ENCODE results near the gene SAXO2.
"Not testable (repeated sequence)": the region's sequence is repeated elsewhere in the genome, so short reads cannot be mapped to it uniquely, and the experiment has no call there.

SAXO2 gene, protein sequence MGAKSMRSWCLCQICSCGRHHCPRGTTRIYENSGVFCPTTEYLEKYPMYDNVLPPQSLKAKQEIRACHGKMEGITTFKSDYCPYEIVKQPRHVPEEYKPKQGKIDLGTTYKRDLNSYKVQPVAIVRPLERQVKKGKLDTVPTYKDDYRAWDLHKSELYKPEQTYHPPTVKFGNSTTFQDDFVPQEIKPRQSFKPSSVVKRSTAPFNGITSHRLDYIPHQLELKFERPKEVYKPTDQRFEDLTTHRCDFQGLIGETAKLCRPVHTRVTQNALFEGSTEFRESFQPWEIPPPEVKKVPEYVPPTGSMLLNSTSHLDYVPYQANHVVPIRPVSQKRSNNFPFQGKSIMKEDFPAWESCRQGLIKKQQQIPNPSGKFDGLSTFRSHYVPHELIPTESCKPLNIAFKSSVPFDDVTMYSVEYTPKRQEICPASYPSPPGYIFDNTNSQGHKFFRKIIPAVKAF

GRCh38 chr15:82262422-82263026 lies at the start of gene SAXO2, which contains the start of gene EFL1:
SAXO2 (plus strand) TSS chr15:82262818; CDS start chr15:82262880, 62 bp downstream.
EFL1 (minus strand) TSS chr15:82262734; CDS start chr15:82261778, 956 bp downstream.
- TF ChIP-seq, protein P1, sequence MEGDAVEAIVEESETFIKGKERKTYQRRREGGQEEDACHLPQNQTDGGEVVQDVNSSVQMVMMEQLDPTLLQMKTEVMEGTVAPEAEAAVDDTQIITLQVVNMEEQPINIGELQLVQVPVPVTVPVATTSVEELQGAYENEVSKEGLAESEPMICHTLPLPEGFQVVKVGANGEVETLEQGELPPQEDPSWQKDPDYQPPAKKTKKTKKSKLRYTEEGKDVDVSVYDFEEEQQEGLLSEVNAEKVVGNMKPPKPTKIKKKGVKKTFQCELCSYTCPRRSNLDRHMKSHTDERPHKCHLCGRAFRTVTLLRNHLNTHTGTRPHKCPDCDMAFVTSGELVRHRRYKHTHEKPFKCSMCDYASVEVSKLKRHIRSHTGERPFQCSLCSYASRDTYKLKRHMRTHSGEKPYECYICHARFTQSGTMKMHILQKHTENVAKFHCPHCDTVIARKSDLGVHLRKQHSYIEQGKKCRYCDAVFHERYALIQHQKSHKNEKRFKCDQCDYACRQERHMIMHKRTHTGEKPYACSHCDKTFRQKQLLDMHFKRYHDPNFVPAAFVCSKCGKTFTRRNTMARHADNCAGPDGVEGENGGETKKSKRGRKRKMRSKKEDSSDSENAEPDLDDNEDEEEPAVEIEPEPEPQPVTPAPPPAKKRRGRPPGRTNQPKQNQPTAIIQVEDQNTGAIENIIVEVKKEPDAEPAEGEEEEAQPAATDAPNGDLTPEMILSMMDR (IDR thresholded peaks at IDR 0.05; ENCODE audit: borderline replicate concordance, control extremely low read depth, extremely low read depth, insufficient read depth, missing control alignments): no peak
- DNase-seq (ENCODE audit: low spot score): peak; percentile 97
- in situ Hi-C loops (cut with MboI; ENCODE audit: low sequenced_read_pairs, unreplicated experiment): no loop called here

- in situ Hi-C loops (cut with MboI; ENCODE audit: low sequenced_read_pairs, unreplicated experiment); DNase-seq (ENCODE audit: low spot score): not testable (repeated sequence)
Observed at GRCh38 chr15:82216092-82216491, 46.5 kb upstream of the SAXO2 start.

- DNase-seq (ENCODE audit: low spot score); in situ Hi-C loops (cut with MboI; ENCODE audit: low sequenced_read_pairs, unreplicated experiment): not testable (repeated sequence)
- TF ChIP-seq, protein P1 (IDR thresholded peaks at IDR 0.05; ENCODE audit: borderline replicate concordance, control extremely low read depth, extremely low read depth, insufficient read depth, missing control alignments): peak; percentile 20
Observed at GRCh38 chr15:82221535-82221934, 41.1 kb upstream of the SAXO2 start.

DNA sequence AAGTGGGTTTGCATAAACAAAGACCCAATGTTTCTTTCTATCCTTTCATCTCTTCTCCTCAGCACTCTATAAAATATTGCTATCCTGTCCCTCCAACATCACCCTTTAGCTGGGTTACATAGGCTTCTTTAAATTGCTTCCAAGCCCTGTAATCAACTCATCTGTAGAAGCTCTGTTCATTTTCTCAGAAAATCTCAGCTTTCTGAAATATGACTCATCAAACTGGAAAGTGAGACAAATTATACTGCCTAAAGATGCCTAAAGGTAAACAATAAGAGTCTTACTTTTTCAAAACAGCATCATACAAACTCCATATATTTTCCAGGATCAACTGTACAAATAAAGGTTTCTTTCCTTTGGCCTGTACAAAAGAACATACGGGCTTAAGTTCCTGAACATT lies 33.9 kb upstream of the SAXO2 start:
- DNase-seq (ENCODE audit: low spot score): no peak
- TF ChIP-seq, protein P1 (IDR thresholded peaks at IDR 0.05; ENCODE audit: borderline replicate concordance, control extremely low read depth, extremely low read depth, insufficient read depth, missing control alignments): no peak
- in situ Hi-C loops (cut with MboI; ENCODE audit: low sequenced_read_pairs, unreplicated experiment): no loop called here

GRCh38 chr15:82231233-82231632 lies 31.4 kb upstream of the SAXO2 start:
- TF ChIP-seq, protein P1 (IDR thresholded peaks at IDR 0.05; ENCODE audit: borderline replicate concordance, control extremely low read depth, extremely low read depth, insufficient read depth, missing control alignments): no peak
- in situ Hi-C loops (cut with MboI; ENCODE audit: low sequenced_read_pairs, unreplicated experiment): no loop called here

GRCh38 chr15:82231842-82232241 lies 30.8 kb upstream of the SAXO2 start:
- DNase-seq (ENCODE audit: low spot score): no peak
- TF ChIP-seq, protein P1 (IDR thresholded peaks at IDR 0.05; ENCODE audit: borderline replicate concordance, control extremely low read depth, extremely low read depth, insufficient read depth, missing control alignments): no peak
- in situ Hi-C loops (cut with MboI; ENCODE audit: low sequenced_read_pairs, unreplicated experiment): no loop called here

More at GRCh38 chr15:82231233-82231632, 31.4 kb upstream of the SAXO2 start:
- no peak for DNase-seq (ENCODE audit: low spot score)

GRCh38 chr15:82237944-82238534 lies 24.6 kb upstream of the SAXO2 start:
- in situ Hi-C loops (cut with MboI; ENCODE audit: low sequenced_read_pairs, unreplicated experiment): not testable (repeated sequence)

More at GRCh38 chr15:82237944-82238534, 24.6 kb upstream of the SAXO2 start:
- not testable (repeated sequence) for DNase-seq (ENCODE audit: low spot score)

Data from GM13976 (cell line).